ENCODE measurements around the gene TOM1L2. TPM values are rescaled to one million over a fixed set of nuclear protein-coding genes. Genes with fewer than 3 reads are reported as not detected.

TOM1L2 gene
- polyA plus RNA-seq, 1 donor from 2014 or later: 40.9 TPM

DNA sequence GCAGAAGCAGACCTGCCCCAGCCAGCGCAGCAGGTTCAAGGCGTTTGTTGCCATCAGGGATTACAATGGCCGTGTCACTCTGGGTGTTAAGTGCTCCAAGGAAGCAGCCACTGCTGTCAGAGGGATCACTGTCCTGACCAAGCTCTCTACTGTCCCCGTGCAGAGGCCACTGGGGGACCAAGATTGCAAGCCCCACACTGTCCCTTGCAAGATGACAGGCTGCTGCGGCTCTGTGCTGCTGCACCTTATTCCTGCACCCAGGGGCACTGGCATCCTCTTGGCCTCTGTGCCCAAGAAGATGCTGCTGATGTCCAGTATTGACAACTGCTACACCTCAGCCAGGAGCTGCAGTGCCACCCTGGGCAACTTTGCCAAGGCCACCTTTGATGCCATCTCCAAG is 39.1 kb upstream of the TOM1L2 start:
- H3K27ac ChIP-seq (ENCODE audit: low read length): no peak overlapping the region
- H3K9me2 ChIP-seq (ENCODE audit: insufficient read depth, low read length): no peaks in the 10 kb centered on the region
- H3K9me3 ChIP-seq (ENCODE audit: low read length): no peaks in the 10 kb centered on the region
- H4K20me1 ChIP-seq (ENCODE audit: insufficient read depth): no peaks in the 10 kb centered on the region
- H3K36me3 ChIP-seq (ENCODE audit: insufficient read depth, low read length): no peaks in the 10 kb centered on the region
- no peaks in the 10 kb centered on the region for H3K79me2 ChIP-seq (replicated peaks; ENCODE audit: insufficient read depth, low read length)
- H3F3A ChIP-seq (ENCODE audit: insufficient read depth, low read length, poor library complexity, severe bottlenecking): no peaks in the 10 kb centered on the region
- no peak overlapping the region for H3K4me2 ChIP-seq (ENCODE audit: low read length)
- H2AFZ ChIP-seq (ENCODE audit: low read depth, low read length): no peak overlapping the region
- H3K27me3 ChIP-seq (ENCODE audit: insufficient read depth, low read depth, low read length): no peaks in the 10 kb centered on the region
- H3K4me3 ChIP-seq (ENCODE audit: low read length): no peak overlapping the region
- H3K9ac ChIP-seq (ENCODE audit: low read length): no peak overlapping the region
- TF ChIP-seq, protein P1, sequence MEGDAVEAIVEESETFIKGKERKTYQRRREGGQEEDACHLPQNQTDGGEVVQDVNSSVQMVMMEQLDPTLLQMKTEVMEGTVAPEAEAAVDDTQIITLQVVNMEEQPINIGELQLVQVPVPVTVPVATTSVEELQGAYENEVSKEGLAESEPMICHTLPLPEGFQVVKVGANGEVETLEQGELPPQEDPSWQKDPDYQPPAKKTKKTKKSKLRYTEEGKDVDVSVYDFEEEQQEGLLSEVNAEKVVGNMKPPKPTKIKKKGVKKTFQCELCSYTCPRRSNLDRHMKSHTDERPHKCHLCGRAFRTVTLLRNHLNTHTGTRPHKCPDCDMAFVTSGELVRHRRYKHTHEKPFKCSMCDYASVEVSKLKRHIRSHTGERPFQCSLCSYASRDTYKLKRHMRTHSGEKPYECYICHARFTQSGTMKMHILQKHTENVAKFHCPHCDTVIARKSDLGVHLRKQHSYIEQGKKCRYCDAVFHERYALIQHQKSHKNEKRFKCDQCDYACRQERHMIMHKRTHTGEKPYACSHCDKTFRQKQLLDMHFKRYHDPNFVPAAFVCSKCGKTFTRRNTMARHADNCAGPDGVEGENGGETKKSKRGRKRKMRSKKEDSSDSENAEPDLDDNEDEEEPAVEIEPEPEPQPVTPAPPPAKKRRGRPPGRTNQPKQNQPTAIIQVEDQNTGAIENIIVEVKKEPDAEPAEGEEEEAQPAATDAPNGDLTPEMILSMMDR (IDR thresholded peaks at IDR 0.05; ENCODE audit: poor library complexity, severe bottlenecking): no peak
- TF ChIP-seq SMC3 (conservative IDR thresholded peaks at IDR 0.05; ENCODE audit: poor library complexity) (no peak), POLR2AphosphoS5 (IDR thresholded peaks at IDR 0.05) (no peak), RAD21 (conservative IDR thresholded peaks at IDR 0.05) (no peak), EZH2 (IDR thresholded peaks at IDR 0.05; ENCODE audit: borderline replicate concordance, insufficient read depth, low read length, poor library complexity, severe bottlenecking) (no peak), EP300 (conservative IDR thresholded peaks at IDR 0.05; ENCODE audit: poor library complexity, severe bottlenecking) (no peak), TAF1 (IDR thresholded peaks at IDR 0.05; ENCODE audit: low read depth) (no peak), MXI1 (conservative IDR thresholded peaks at IDR 0.05; ENCODE audit: poor library complexity, severe bottlenecking) (no peak)
- TF ChIP-seq, protein P2, sequence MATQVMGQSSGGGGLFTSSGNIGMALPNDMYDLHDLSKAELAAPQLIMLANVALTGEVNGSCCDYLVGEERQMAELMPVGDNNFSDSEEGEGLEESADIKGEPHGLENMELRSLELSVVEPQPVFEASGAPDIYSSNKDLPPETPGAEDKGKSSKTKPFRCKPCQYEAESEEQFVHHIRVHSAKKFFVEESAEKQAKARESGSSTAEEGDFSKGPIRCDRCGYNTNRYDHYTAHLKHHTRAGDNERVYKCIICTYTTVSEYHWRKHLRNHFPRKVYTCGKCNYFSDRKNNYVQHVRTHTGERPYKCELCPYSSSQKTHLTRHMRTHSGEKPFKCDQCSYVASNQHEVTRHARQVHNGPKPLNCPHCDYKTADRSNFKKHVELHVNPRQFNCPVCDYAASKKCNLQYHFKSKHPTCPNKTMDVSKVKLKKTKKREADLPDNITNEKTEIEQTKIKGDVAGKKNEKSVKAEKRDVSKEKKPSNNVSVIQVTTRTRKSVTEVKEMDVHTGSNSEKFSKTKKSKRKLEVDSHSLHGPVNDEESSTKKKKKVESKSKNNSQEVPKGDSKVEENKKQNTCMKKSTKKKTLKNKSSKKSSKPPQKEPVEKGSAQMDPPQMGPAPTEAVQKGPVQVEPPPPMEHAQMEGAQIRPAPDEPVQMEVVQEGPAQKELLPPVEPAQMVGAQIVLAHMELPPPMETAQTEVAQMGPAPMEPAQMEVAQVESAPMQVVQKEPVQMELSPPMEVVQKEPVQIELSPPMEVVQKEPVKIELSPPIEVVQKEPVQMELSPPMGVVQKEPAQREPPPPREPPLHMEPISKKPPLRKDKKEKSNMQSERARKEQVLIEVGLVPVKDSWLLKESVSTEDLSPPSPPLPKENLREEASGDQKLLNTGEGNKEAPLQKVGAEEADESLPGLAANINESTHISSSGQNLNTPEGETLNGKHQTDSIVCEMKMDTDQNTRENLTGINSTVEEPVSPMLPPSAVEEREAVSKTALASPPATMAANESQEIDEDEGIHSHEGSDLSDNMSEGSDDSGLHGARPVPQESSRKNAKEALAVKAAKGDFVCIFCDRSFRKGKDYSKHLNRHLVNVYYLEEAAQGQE (IDR thresholded peaks at IDR 0.05; ENCODE audit: borderline replicate concordance): no peak

DNA sequence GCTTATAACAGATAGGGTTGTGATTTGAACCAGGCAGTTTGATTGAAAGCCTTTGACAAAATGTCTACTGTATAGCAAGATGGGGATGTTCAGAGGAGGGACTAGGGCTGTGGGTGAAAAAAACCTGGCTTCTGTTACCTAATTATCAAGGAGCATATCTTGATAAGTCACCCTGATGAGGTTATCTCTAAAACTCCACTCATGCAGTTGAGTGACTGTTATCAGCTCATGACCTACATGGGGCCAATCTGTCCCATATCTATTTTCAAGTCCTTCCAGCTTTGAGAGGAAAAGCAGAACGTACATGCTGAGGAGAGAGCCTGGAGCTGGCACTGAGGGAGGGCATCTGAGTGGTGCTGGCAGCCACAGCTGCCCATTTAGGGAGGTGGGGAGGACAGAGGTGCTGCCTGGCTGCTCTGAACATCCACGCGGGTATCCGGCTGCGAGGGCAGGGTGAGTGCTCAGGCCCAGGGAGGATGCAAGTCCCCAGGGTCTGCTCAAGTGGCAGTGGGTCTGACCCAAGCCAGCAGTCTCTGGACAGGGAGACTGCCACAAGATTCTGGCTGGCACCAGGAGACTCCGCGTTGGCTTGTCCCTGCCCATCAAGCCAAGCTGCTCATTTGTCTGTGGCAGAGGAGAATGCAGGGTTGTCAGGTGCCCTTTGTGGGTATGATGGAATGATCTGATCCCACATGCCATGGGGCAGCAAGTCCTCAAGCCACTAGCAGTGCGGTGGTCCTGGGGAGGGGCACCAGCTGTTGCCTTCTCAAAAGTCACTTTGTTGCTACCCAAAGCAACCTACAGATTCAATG is 37.6 kb upstream of the TOM1L2 start:
- no peaks in the 10 kb centered on the region for H3K79me2 ChIP-seq (replicated peaks; ENCODE audit: insufficient read depth, low read length)
- H3F3A ChIP-seq (ENCODE audit: insufficient read depth, low read length, poor library complexity, severe bottlenecking): no peaks in the 10 kb centered on the region
- TF ChIP-seq EZH2 (IDR thresholded peaks at IDR 0.05; ENCODE audit: borderline replicate concordance, insufficient read depth, low read length, poor library complexity, severe bottlenecking) (no peak), SMC3 (conservative IDR thresholded peaks at IDR 0.05; ENCODE audit: poor library complexity) (no peak), TAF1 (IDR thresholded peaks at IDR 0.05; ENCODE audit: low read depth) (no peak), POLR2AphosphoS5 (IDR thresholded peaks at IDR 0.05) (no peak), EP300 (conservative IDR thresholded peaks at IDR 0.05; ENCODE audit: poor library complexity, severe bottlenecking) (no peak), MXI1 (conservative IDR thresholded peaks at IDR 0.05; ENCODE audit: poor library complexity, severe bottlenecking) (no peak)
- TF ChIP-seq, protein P2 (IDR thresholded peaks at IDR 0.05; ENCODE audit: borderline replicate concordance): no peak
- no peak overlapping the region for H3K4me3 ChIP-seq (ENCODE audit: low read length)
- H3K27me3 ChIP-seq (ENCODE audit: insufficient read depth, low read depth, low read length): no peaks in the 10 kb centered on the region
- H3K36me3 ChIP-seq (ENCODE audit: insufficient read depth, low read length): no peaks in the 10 kb centered on the region
- no peaks in the 10 kb centered on the region for H3K9me2 ChIP-seq (ENCODE audit: insufficient read depth, low read length)
- H3K9ac ChIP-seq (ENCODE audit: low read length): no peak overlapping the region
- no peaks in the 10 kb centered on the region for H3K9me3 ChIP-seq (ENCODE audit: low read length)
- no peaks in the 10 kb centered on the region for H4K20me1 ChIP-seq (ENCODE audit: insufficient read depth)
- H3K4me2 ChIP-seq (ENCODE audit: low read length): no peak overlapping the region
- H2AFZ ChIP-seq (ENCODE audit: low read depth, low read length): no peak overlapping the region
- H3K27ac ChIP-seq (ENCODE audit: low read length): no peak overlapping the region

Data from neural cell (in vitro differentiated cells).